Activated T-cell treated with anti-CD3 and anti-CD28 coated beads, Interleukin-2, amount 50 U/mL, for 48 hours (primary cell): Measurements from ENCODE around the gene ANKRD34A.

Experiments
- DNase-seq, 2 experiments: peaks; one replicate each; pipeline ENCODE4 v3.0.0-alpha.2; 2020

Gene ANKRD34A

GRCh38 chr1:145990249-145990855, 26.0 kb upstream of the ANKRD34A start:
- peak in 1 of 2 experiments; percentile 25 for DNase-seq

- no peak for DNase-seq
These were observed 24.4 kb upstream of the ANKRD34A start for GRCh38 chr1:145988773-145989172.

- no peak for DNase-seq
These were observed 23.6 kb upstream of the ANKRD34A start for GRCh38 chr1:145987926-145988325.

- DNase-seq: no peak
These were observed 22.2 kb upstream of the ANKRD34A start for GRCh38 chr1:145986551-145986950.

GRCh38 chr1:145985502-145986439, 21.4 kb upstream of the ANKRD34A start:
- no peak for DNase-seq

GRCh38 chr1:145985129-145985501, 20.7 kb upstream of the ANKRD34A start:
- DNase-seq: no peak

GRCh38 chr1:145983960-145984830, 19.8 kb upstream of the ANKRD34A start:
- no peak for DNase-seq

- no peak for DNase-seq
These were observed 18.9 kb upstream of the ANKRD34A start for GRCh38 chr1:145983206-145983675.

GRCh38 chr1:145982010-145982723, 17.8 kb upstream of the ANKRD34A start:
- no peak for DNase-seq

GRCh38 chr1:145980457-145980994, 16.2 kb upstream of the ANKRD34A start:
- no peak for DNase-seq

- no peak for DNase-seq
These were observed 15.5 kb upstream of the ANKRD34A start for GRCh38 chr1:145979746-145980456.

GRCh38 chr1:145978854-145979745, 14.7 kb upstream of the ANKRD34A start:
- DNase-seq: peak; percentile 82 to 85

- no peak for DNase-seq
These were observed 14.1 kb upstream of the ANKRD34A start for GRCh38 chr1:145978471-145978853.

GRCh38 chr1:145977486-145978470, 13.4 kb upstream of the ANKRD34A start:
- DNase-seq: peak; percentile 70 to 75

- DNase-seq: no peak
These were observed 12.6 kb upstream of the ANKRD34A start for GRCh38 chr1:145977016-145977415.

GRCh38 chr1:145975216-145975615, 10.8 kb upstream of the ANKRD34A start:
- peak in 1 of 2 experiments; percentile 7 for DNase-seq

- peak in 1 of 2 experiments; percentile 7 for DNase-seq
These were observed 10.3 kb upstream of the ANKRD34A start for GRCh38 chr1:145974721-145975120.

GRCh38 chr1:145972580-145972979, 8.2 kb upstream of the ANKRD34A start:
- DNase-seq: peak in 1 of 2 experiments; percentile 6

- DNase-seq: no peak
These were observed 2.9 kb upstream of the ANKRD34A start for GRCh38 chr1:145967288-145967687.
